ENCODE results near the gene HORMAD2. TPM values are rescaled to one million over a fixed set of nuclear protein-coding genes. Genes with fewer than 3 reads are reported as not detected.
"Not testable (repeated sequence)": the region's sequence is repeated elsewhere in the genome, so short reads cannot be mapped to it uniquely, and the experiment has no call there.

HORMAD2 gene
- total RNA-seq, 1 donor from 2014 or later = not detected

DNA sequence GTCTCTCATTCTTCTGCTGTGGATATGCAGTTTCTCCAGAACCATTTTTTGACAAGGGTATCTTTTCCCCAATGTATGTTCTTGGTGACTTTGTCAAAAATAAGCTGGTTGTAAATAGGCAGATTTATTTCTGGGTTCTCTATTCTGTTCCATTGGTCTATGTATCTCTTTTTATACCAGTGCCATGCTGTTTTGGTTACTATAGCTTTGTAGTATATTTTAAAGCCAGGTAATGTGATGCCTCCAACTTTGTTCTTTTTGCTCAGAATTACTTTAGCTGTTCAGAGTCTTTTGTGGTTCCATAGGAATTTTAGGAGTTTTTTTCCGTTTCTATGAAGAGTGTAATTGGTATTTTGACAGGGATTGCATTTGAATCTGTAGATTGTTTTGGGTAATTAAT is 12.4 kb downstream of the HORMAD2 start:
- H3K9ac ChIP-seq (ENCODE audit: low read depth in 1 of 3, low read length in 3 of 3) = no peak overlapping the region
- H3K4me3 ChIP-seq (ENCODE audit: low read length in 3 of 3) = no peak overlapping the region
- no peak overlapping the region for H3K27ac ChIP-seq (ENCODE audit: low read depth, low read length)
- H3K36me3 ChIP-seq (ENCODE audit: control insufficient read depth in 3 of 3, insufficient read depth in 3 of 3, low read length in 3 of 3) = no peaks in the 10 kb centered on the region
- H3K27me3 ChIP-seq (ENCODE audit: control insufficient read depth in 3 of 3, insufficient read depth in 3 of 3, low read length in 3 of 3) = peaks cover 0 to 3% (median 1%) of the 10 kb centered on the region in 3 donors
- H3K4me1 ChIP-seq (ENCODE audit: control insufficient read depth in 3 of 3, insufficient read depth in 3 of 3, low read length in 3 of 3) = no peaks in the 10 kb centered on the region
- H3K9me3 ChIP-seq (ENCODE audit: control insufficient read depth in 3 of 3, low read length in 3 of 3) = peaks cover 0 to 2% (median 0%) of the 10 kb centered on the region in 3 donors

- no peaks in the 10 kb centered on the region for H3K4me1 ChIP-seq (ENCODE audit: control insufficient read depth in 3 of 3, insufficient read depth in 3 of 3, low read length in 3 of 3)
- no peaks in the 10 kb centered on the region for H3K36me3 ChIP-seq (ENCODE audit: control insufficient read depth in 3 of 3, insufficient read depth in 3 of 3, low read length in 3 of 3)
- H3K4me3 ChIP-seq (ENCODE audit: low read length in 3 of 3) = no peak overlapping the region
- peaks cover 0 to 2% (median 0%) of the 10 kb centered on the region in 3 donors for H3K9me3 ChIP-seq (ENCODE audit: control insufficient read depth in 3 of 3, low read length in 3 of 3)
- peaks cover 0 to 3% (median 3%) of the 10 kb centered on the region in 3 donors for H3K27me3 ChIP-seq (ENCODE audit: control insufficient read depth in 3 of 3, insufficient read depth in 3 of 3, low read length in 3 of 3)
- no peak overlapping the region for H3K9ac ChIP-seq (ENCODE audit: low read depth in 1 of 3, low read length in 3 of 3)
- H3K27ac ChIP-seq (ENCODE audit: low read depth, low read length) = no peak overlapping the region
Observed at GRCh38 chr22:30094804-30095203, 14.5 kb downstream of the HORMAD2 start.

DNA sequence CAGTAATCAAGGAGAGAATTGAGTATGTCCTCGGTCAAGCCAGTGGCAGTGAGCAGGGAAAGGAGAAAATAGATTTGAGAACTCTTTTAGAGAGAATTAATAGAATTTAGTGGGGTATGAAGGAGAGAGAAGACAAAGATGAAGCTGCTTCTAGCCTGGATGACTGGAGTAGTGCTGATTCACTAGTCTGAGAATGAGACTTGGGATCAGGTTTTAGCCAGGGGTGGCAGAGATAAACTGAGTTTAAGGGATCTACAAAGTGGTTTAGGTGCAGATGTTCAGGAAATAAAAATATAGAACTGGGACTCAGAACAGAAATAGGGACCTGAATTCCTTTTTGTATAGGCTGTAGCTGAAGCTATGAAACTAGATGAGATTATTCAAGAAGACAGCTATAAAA is 17.6 kb downstream of the HORMAD2 start:
- Histone ChIP-seq H3K4me1 (ENCODE audit: control insufficient read depth in 3 of 3, insufficient read depth in 3 of 3, low read length in 3 of 3) (no peaks in the 10 kb centered on the region), H3K9ac (ENCODE audit: low read depth in 1 of 3, low read length in 3 of 3) (no peak overlapping the region), H3K27ac (ENCODE audit: low read depth, low read length) (no peak overlapping the region), H3K4me3 (ENCODE audit: low read length in 3 of 3) (no peak overlapping the region), H3K27me3 (ENCODE audit: control insufficient read depth in 3 of 3, insufficient read depth in 3 of 3, low read length in 3 of 3) (peaks cover 0 to 3% (median 3%) of the 10 kb centered on the region in 3 donors), H3K9me3 (ENCODE audit: control insufficient read depth in 3 of 3, low read length in 3 of 3) (peaks cover 0 to 2% (median 0%) of the 10 kb centered on the region in 3 donors), H3K36me3 (ENCODE audit: control insufficient read depth in 3 of 3, insufficient read depth in 3 of 3, low read length in 3 of 3) (no peaks in the 10 kb centered on the region)

DNA sequence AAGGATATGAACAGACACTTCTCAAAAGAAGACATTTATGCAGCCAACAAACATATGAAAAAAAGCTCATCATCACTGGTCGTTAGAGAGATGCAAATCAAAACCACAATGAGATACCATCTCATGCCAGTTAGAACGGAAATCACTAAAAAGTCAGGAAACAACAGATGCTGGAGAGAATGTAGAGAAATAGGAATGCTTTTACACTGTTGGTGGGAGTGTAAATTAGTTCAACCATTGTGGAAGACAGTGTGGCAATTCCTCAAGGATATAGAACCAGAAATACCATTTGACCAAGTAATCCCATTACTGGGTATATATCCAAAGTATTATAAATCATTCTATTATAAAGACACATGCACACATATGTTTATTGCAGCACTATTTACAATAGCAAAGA is 20.5 kb downstream of the HORMAD2 start:
- H3K9me3 ChIP-seq (ENCODE audit: control insufficient read depth in 3 of 3, low read length in 3 of 3); H3K9ac ChIP-seq (ENCODE audit: low read depth in 1 of 3, low read length in 3 of 3); H3K4me3 ChIP-seq (ENCODE audit: low read length in 3 of 3); H3K27ac ChIP-seq (ENCODE audit: low read depth, low read length); H3K4me1 ChIP-seq (ENCODE audit: control insufficient read depth in 3 of 3, insufficient read depth in 3 of 3, low read length in 3 of 3); H3K36me3 ChIP-seq (ENCODE audit: control insufficient read depth in 3 of 3, insufficient read depth in 3 of 3, low read length in 3 of 3); H3K27me3 ChIP-seq (ENCODE audit: control insufficient read depth in 3 of 3, insufficient read depth in 3 of 3, low read length in 3 of 3): not testable (repeated sequence)

GRCh38 chr22:30104501-30105156 is 24.4 kb downstream of the HORMAD2 start:
- no peaks in the 10 kb centered on the region for H3K27me3 ChIP-seq (ENCODE audit: control insufficient read depth in 3 of 3, insufficient read depth in 3 of 3, low read length in 3 of 3)
- no peak overlapping the region for H3K9ac ChIP-seq (ENCODE audit: low read depth in 1 of 3, low read length in 3 of 3)
- H3K27ac ChIP-seq (ENCODE audit: low read depth, low read length) = no peak overlapping the region

DNA sequence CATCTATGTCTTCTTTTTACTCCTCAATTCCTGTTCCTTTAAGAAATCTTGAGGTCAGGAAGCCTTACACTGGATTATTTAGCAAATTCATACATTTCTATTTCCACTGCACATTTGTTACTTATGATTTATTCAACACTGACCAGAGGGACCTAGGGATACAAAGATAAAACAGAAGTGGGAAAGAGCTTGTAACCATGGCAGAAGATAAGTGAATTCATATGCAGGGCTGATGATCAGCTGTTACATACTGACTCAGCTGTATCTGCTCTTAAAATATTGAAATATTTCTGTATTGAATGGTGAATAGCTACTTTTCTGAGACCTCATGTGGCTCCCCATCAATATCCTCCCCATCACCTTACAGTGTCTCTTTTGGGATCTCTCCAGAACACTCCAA is 25.2 kb downstream of the HORMAD2 start:
- H3K27me3 ChIP-seq (ENCODE audit: control insufficient read depth in 3 of 3, insufficient read depth in 3 of 3, low read length in 3 of 3) = no peaks in the 10 kb centered on the region
- H3K9ac ChIP-seq (ENCODE audit: low read depth in 1 of 3, low read length in 3 of 3) = no peak overlapping the region
- H3K36me3 ChIP-seq (ENCODE audit: control insufficient read depth in 3 of 3, insufficient read depth in 3 of 3, low read length in 3 of 3) = no peaks in the 10 kb centered on the region
- no peaks in the 10 kb centered on the region for H3K9me3 ChIP-seq (ENCODE audit: control insufficient read depth in 3 of 3, low read length in 3 of 3)
- no peak overlapping the region for H3K4me3 ChIP-seq (ENCODE audit: low read length in 3 of 3)
- H3K27ac ChIP-seq (ENCODE audit: low read depth, low read length) = no peak overlapping the region
- H3K4me1 ChIP-seq (ENCODE audit: control insufficient read depth in 3 of 3, insufficient read depth in 3 of 3, low read length in 3 of 3) = no peaks in the 10 kb centered on the region

More at GRCh38 chr22:30104501-30105156, 24.4 kb downstream of the HORMAD2 start:
- no peak overlapping the region for H3K4me3 ChIP-seq (ENCODE audit: low read length in 3 of 3)
- no peaks in the 10 kb centered on the region for H3K9me3 ChIP-seq (ENCODE audit: control insufficient read depth in 3 of 3, low read length in 3 of 3)
- H3K36me3 ChIP-seq (ENCODE audit: control insufficient read depth in 3 of 3, insufficient read depth in 3 of 3, low read length in 3 of 3) = no peaks in the 10 kb centered on the region
- H3K4me1 ChIP-seq (ENCODE audit: control insufficient read depth in 3 of 3, insufficient read depth in 3 of 3, low read length in 3 of 3) = no peaks in the 10 kb centered on the region

DNA sequence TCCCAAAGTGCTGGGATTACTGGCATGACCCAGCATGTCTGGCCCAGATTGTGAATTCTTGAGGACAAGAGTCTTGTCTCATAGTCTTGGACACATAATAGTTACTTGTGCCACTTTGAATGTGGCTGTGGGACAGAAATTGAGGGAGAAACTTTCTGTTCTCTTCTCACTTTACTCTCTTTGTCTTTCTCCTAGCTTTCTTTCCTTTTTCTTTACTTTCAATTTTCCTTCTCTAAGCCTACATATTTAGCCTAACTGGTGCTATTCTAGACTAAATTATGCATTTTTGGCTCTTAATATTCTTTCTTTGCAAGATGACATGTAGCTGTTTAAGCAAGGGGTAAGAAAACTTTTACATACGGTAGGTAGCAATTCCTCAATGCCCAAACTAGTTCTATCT is 33.2 kb downstream of the HORMAD2 start:
- Histone ChIP-seq H3K9me3 (ENCODE audit: control insufficient read depth in 3 of 3, low read length in 3 of 3) (no peaks in the 10 kb centered on the region), H3K27me3 (ENCODE audit: control insufficient read depth in 3 of 3, insufficient read depth in 3 of 3, low read length in 3 of 3) (no peaks in the 10 kb centered on the region), H3K4me3 (ENCODE audit: low read length in 3 of 3) (no peak overlapping the region)

GRCh38 chr22:30114361-30114760 is 34.1 kb downstream of the HORMAD2 start:
- Histone ChIP-seq H3K4me3 (ENCODE audit: low read length in 3 of 3) (no peak overlapping the region), H3K4me1 (ENCODE audit: control insufficient read depth in 3 of 3, insufficient read depth in 3 of 3, low read length in 3 of 3) (no peaks in the 10 kb centered on the region), H3K27me3 (ENCODE audit: control insufficient read depth in 3 of 3, insufficient read depth in 3 of 3, low read length in 3 of 3) (no peaks in the 10 kb centered on the region), H3K9ac (ENCODE audit: low read depth in 1 of 3, low read length in 3 of 3) (no peak overlapping the region), H3K27ac (ENCODE audit: low read depth, low read length) (no peak overlapping the region), H3K36me3 (ENCODE audit: control insufficient read depth in 3 of 3, insufficient read depth in 3 of 3, low read length in 3 of 3) (no peaks in the 10 kb centered on the region), H3K9me3 (ENCODE audit: control insufficient read depth in 3 of 3, low read length in 3 of 3) (no peaks in the 10 kb centered on the region)

More for the DNA sequence above, 33.2 kb downstream of the HORMAD2 start:
- Histone ChIP-seq H3K4me1 (ENCODE audit: control insufficient read depth in 3 of 3, insufficient read depth in 3 of 3, low read length in 3 of 3) (no peaks in the 10 kb centered on the region), H3K27ac (ENCODE audit: low read depth, low read length) (no peak overlapping the region), H3K36me3 (ENCODE audit: control insufficient read depth in 3 of 3, insufficient read depth in 3 of 3, low read length in 3 of 3) (no peaks in the 10 kb centered on the region), H3K9ac (ENCODE audit: low read depth in 1 of 3, low read length in 3 of 3) (no peak overlapping the region)

- Histone ChIP-seq H3K27me3 (ENCODE audit: control insufficient read depth in 3 of 3, insufficient read depth in 3 of 3, low read length in 3 of 3) (no peaks in the 10 kb centered on the region), H3K27ac (ENCODE audit: low read depth, low read length) (no peak overlapping the region), H3K9me3 (ENCODE audit: control insufficient read depth in 3 of 3, low read length in 3 of 3) (no peaks in the 10 kb centered on the region), H3K4me3 (ENCODE audit: low read length in 3 of 3) (no peak overlapping the region), H3K9ac (ENCODE audit: low read depth in 1 of 3, low read length in 3 of 3) (no peak overlapping the region), H3K4me1 (ENCODE audit: control insufficient read depth in 3 of 3, insufficient read depth in 3 of 3, low read length in 3 of 3) (no peaks in the 10 kb centered on the region), H3K36me3 (ENCODE audit: control insufficient read depth in 3 of 3, insufficient read depth in 3 of 3, low read length in 3 of 3) (no peaks in the 10 kb centered on the region)
Observed at GRCh38 chr22:30115705-30116104, 35.4 kb downstream of the HORMAD2 start.

DNA sequence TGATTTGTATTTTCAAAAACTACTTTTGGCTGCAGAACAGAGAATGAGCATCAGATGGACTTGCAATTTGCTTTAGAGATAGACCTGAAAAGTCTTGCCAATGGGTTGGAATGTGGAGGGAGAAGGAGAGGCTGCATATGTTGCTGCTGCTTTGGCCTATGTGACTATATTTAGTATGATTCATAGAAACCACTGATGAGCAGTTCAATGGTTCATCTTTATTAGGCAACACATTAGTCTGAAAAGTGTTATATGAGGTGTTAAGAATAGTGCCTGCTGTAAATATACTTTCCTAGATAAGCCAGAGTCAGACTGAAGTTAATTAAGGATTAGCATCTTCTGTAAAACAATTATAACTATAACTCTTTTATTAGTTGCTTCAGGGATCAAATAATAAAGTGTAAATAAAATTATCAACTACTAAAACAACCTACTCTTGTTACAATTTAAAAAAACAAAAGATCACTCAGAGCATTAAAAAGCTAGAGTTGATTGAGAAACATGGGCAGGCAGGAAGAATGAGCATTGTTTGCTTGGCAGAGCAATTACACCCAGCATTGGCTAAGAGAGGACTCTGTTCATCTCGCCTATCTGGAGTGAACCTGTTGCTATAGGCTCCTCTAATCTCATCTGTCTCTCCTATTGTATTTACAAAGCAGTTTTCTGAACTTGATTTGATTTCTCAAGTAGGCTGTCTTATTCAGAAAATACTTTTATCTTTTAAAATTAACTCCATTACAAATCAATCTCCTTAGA is 36.3 kb downstream of the HORMAD2 start:
- Histone ChIP-seq H3K27me3 (ENCODE audit: control insufficient read depth in 3 of 3, insufficient read depth in 3 of 3, low read length in 3 of 3) (no peaks in the 10 kb centered on the region), H3K9ac (ENCODE audit: low read depth in 1 of 3, low read length in 3 of 3) (no peak overlapping the region), H3K36me3 (ENCODE audit: control insufficient read depth in 3 of 3, insufficient read depth in 3 of 3, low read length in 3 of 3) (no peaks in the 10 kb centered on the region), H3K4me1 (ENCODE audit: control insufficient read depth in 3 of 3, insufficient read depth in 3 of 3, low read length in 3 of 3) (no peaks in the 10 kb centered on the region), H3K9me3 (ENCODE audit: control insufficient read depth in 3 of 3, low read length in 3 of 3) (no peaks in the 10 kb centered on the region), H3K27ac (ENCODE audit: low read depth, low read length) (no peak overlapping the region), H3K4me3 (ENCODE audit: low read length in 3 of 3) (no peak overlapping the region)

Measured in skeletal muscle tissue (tissue), 4 donors.